ENCODE measurements around the gene UNG. TPM values are rescaled to one million over a fixed set of nuclear protein-coding genes. Genes with fewer than 3 reads are reported as not detected.
A peak's percentile ranks its signal among the peaks of the same experiment; 100 is the strongest.

Gene UNG
- total and polyA plus RNA-seq, 2 experiments from 2014 or later = 90.5 to 209 TPM

GRCh38 chr12:109116611-109116949 lies 19.2 kb downstream of the UNG start:
- Mint-ChIP-seq H3K4me1 (peaks cover 19% of the 10 kb centered on the region), H3K9me3 (no peaks in the 10 kb centered on the region), H3K36me3 (ENCODE audit: low read depth) (no peaks in the 10 kb centered on the region), H3K27me3 (ENCODE audit: insufficient read depth, low read depth, poor library complexity) (peaks cover 3% of the 10 kb centered on the region), H3K4me3 (no peak overlapping the region), H3K27ac (no peak overlapping the region)
- no peaks in the 10 kb centered on the region for H3K79me2 ChIP-seq (replicated peaks; ENCODE audit: insufficient read depth)
- no peak overlapping the region for H3K4me3 ChIP-seq
- no peak for TF ChIP-seq ZNF331 (CRISPR knock-in tag; IDR thresholded peaks at IDR 0.05; ENCODE audit: low read depth)
- TF ChIP-seq ZNF462 (CRISPR knock-in tag; IDR thresholded peaks at IDR 0.05) = no peak
- TF ChIP-seq EZH2phosphoT487 (IDR thresholded peaks at IDR 0.05; ENCODE audit: unreplicated experiment) = no peak
- TF ChIP-seq STAT1 (IDR thresholded peaks at IDR 0.05; ENCODE audit: unreplicated experiment) = no peak
- no peak for TF ChIP-seq NANOG (IDR thresholded peaks at IDR 0.05; ENCODE audit: borderline replicate concordance)
- TF ChIP-seq POLR2AphosphoS5 (IDR thresholded peaks at IDR 0.05; ENCODE audit: low read depth) = no peak
- no peak for DNase-seq (ENCODE audit: low spot score)
- H3K27ac ChIP-seq (ENCODE audit: low read depth) = no peak overlapping the region
- H3K9me2 ChIP-seq (ENCODE audit: insufficient read depth) = no peaks in the 10 kb centered on the region
- no peaks in the 10 kb centered on the region for H4K20me1 ChIP-seq (replicated peaks; ENCODE audit: insufficient read depth)
- H2AFZ ChIP-seq = peak overlapping the region; percentile 52; the same call in 1 of the 2 replicates
- no peak overlapping the region for H3K4me2 ChIP-seq
- no peaks in the 10 kb centered on the region for H3K36me3 ChIP-seq (ENCODE audit: insufficient read depth)
- no peaks in the 10 kb centered on the region for H3K27me3 ChIP-seq (ENCODE audit: insufficient read depth)
- 0 out of 2 replicates have a peak, but pooled peaks cover 2% of the 10 kb centered on the region for H3F3A ChIP-seq (replicated peaks; ENCODE audit: low read depth)
- peaks cover 2% of the 10 kb centered on the region; the same call in 1 of the 2 replicates for H3K4me1 ChIP-seq (ENCODE audit: insufficient read depth)
- no peak for ATAC-seq

GRCh38 chr12:109120095-109120494 lies 22.7 kb downstream of the UNG start:
- Mint-ChIP-seq H3K4me3 (no peak overlapping the region), H3K27me3 (ENCODE audit: insufficient read depth, low read depth, poor library complexity) (peaks cover 5% of the 10 kb centered on the region), H3K27ac (no peak overlapping the region), H3K36me3 (ENCODE audit: low read depth) (no peaks in the 10 kb centered on the region), H3K4me1 (peaks cover 15% of the 10 kb centered on the region), H3K9me3 (no peaks in the 10 kb centered on the region)
- no peak for DNase-seq (ENCODE audit: low spot score)
- Histone ChIP-seq H3K4me2 (no peak overlapping the region), H3K79me2 (replicated peaks; ENCODE audit: insufficient read depth) (no peaks in the 10 kb centered on the region), H2AFZ (no peak overlapping the region), H3K4me1 (ENCODE audit: insufficient read depth) (no peaks in the 10 kb centered on the region), H3K9me2 (ENCODE audit: insufficient read depth) (no peaks in the 10 kb centered on the region), H3K4me3 (no peak overlapping the region), H3K27ac (ENCODE audit: low read depth) (no peak overlapping the region), H4K20me1 (replicated peaks; ENCODE audit: insufficient read depth) (no peaks in the 10 kb centered on the region), H3K36me3 (ENCODE audit: insufficient read depth) (no peaks in the 10 kb centered on the region), H3F3A (replicated peaks; ENCODE audit: low read depth) (no peaks in the 10 kb centered on the region), H3K27me3 (ENCODE audit: insufficient read depth) (no peaks in the 10 kb centered on the region)
- ATAC-seq = no peak
- TF ChIP-seq CTCF (conservative IDR thresholded peaks at IDR 0.05; ENCODE audit: low read depth in 2 of 2) (no peak), JUNB (IDR thresholded peaks at IDR 0.05; ENCODE audit: unreplicated experiment) (no peak), STAT1 (IDR thresholded peaks at IDR 0.05; ENCODE audit: unreplicated experiment) (no peak), ZNF331 (CRISPR knock-in tag; IDR thresholded peaks at IDR 0.05; ENCODE audit: low read depth) (no peak), NANOG (IDR thresholded peaks at IDR 0.05; ENCODE audit: borderline replicate concordance) (no peak), POLR2AphosphoS5 (IDR thresholded peaks at IDR 0.05; ENCODE audit: low read depth) (no peak), REST (IDR thresholded peaks at IDR 0.05; ENCODE audit: unreplicated experiment) (no peak)
